SIG-M5 (cell line): ENCODE results near the gene OR7D2.

Source experiments
- DNase-seq: peaks from one replicate; lab custom pipeline; 2025; lab: John Stamatoyannopoulos, UW

The OR7D2 gene

DNA sequence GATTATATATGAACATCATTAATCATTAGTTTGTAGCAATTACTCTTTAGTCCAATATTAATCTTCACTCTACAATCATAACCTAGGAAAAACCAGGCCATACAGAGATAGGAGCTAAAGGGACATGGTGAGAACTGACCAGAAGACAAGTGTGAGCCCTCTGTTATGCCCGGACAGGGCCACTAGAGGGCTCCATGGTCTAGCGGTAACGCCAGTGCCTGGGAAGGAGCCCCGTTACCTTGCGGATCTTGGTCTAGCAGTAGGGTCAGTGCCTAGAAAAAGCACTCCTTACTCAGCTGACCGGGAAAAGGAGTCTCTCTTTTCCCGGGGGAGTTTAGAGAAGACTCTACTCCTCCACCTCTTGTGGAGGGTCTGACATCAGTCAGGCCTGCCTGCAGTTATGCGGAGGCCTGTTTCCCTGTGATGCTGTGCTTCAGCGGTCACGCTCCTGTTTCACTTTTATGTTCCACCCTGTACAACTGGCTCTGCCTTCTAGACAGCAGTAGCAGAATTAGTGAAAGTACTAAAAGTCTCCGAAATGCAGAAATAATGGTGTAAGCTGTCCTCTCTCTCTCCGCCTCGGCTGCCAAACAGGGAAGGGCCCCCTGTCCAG lies 26.8 kb downstream of the OR7D2 start:
- DNase-seq: no peak

- no peak for DNase-seq
These were observed 40.7 kb downstream of the OR7D2 start, which contains the start of gene OR7D4 for GRCh38 chr19:9219489-9219888. Gene OR7D4, minus strand, starts transcription at chr19:9219589. Its CDS starts 4,752 bp downstream, at chr19:9214837.
